Loucy (cell line): ENCODE data around the gene GALNT18.

ENCODE experiments used
- H2AFZ ChIP-seq: fragments of 200-600 bp; sonication (generic); 2 replicates; pipeline ENCODE4 v1.6.0; 2016; ENCODE audit warnings: antibody characterized with exemption, mild to moderate bottlenecking, low read length, moderate library complexity
- H3F3A ChIP-seq: fragments of 200-600 bp; 2 replicates; pipeline ENCODE4 v1.6.0; 2016; ENCODE audit warnings: antibody characterized with exemption, low read depth, mild to moderate bottlenecking
- H3K27me3 ChIP-seq: fragments of 200-600 bp; sonication (generic); 2 replicates; pipeline ENCODE4 v1.6.1; 2014; ENCODE audit warnings: low read length, mild to moderate bottlenecking; ENCODE audit not compliant: insufficient read depth, poor library complexity, severe bottlenecking
- H3K36me3 ChIP-seq: fragments of 200-600 bp; sonication (generic); 2 replicates; pipeline ENCODE4 v1.6.1; 2016; ENCODE audit warnings: low read length; ENCODE audit not compliant: insufficient read depth
- H3K4me1 ChIP-seq: fragments of 200-600 bp; sonication (generic); 2 replicates; pipeline ENCODE4 v1.5.1; 2014; ENCODE audit warnings: low read length, mild to moderate bottlenecking; ENCODE audit not compliant: insufficient read depth, poor library complexity, severe bottlenecking
- H3K4me2 ChIP-seq: fragments of 200-600 bp; sonication (generic); 2 replicates; pipeline ENCODE4 v1.6.0; 2014; ENCODE audit warnings: antibody characterized with exemption, low read length, low read depth, mild to moderate bottlenecking; ENCODE audit not compliant: poor library complexity, severe bottlenecking
- H3K4me3 ChIP-seq: fragments of 200-600 bp; sonication (generic); 2 replicates; pipeline ENCODE4 v1.5.1; 2014; ENCODE audit warnings: low read length, mild to moderate bottlenecking, mixed read lengths; ENCODE audit not compliant: poor library complexity, severe bottlenecking
- H3K79me2 ChIP-seq: fragments of 200-600 bp; sonication (generic); 2 replicates; pipeline ENCODE4 v1.6.1; 2014; ENCODE audit warnings: low read length; ENCODE audit not compliant: insufficient read depth
- H3K9ac ChIP-seq: fragments of 200-600 bp; sonication (generic); 2 replicates; pipeline ENCODE4 v1.6.0; 2014; ENCODE audit warnings: mild to moderate bottlenecking, low read depth, low read length, moderate library complexity; ENCODE audit not compliant: poor library complexity, severe bottlenecking
- H3K9me2 ChIP-seq: fragments of 200-600 bp; sonication (generic); replicated peaks from 2 replicates; pipeline ENCODE4 v1.6.1; 2016; ENCODE audit warnings: low read depth, low read length, mixed read lengths
- H3K9me3 ChIP-seq: fragments of 200-600 bp; sonication (generic); 2 replicates; pipeline ENCODE4 v1.6.1; 2014; ENCODE audit warnings: mild to moderate bottlenecking, antibody characterized with exemption, low read length, low read depth; ENCODE audit not compliant: insufficient read depth
- H4K20me1 ChIP-seq: fragments of 200-600 bp; sonication (generic); 2 replicates; pipeline ENCODE4 v1.6.0; 2014; ENCODE audit warnings: antibody characterized with exemption, low read length, mild to moderate bottlenecking; ENCODE audit not compliant: insufficient read depth, poor library complexity, severe bottlenecking
- EZH2phosphoT487 ChIP-seq: fragments of 200-600 bp; IDR thresholded peaks from 2 replicates; pipeline ENCODE4 v1.6.1; 2018; ENCODE audit warnings: antibody characterized with exemption, mild to moderate bottlenecking, moderate library complexity, borderline replicate concordance
- TF ChIP-seq, protein P1 (sequence below): fragments of 200-600 bp; sonication (generic); conservative IDR thresholded peaks from 2 replicates; pipeline ENCODE4 v1.5.1; 2014; ENCODE audit warnings: mild to moderate bottlenecking, antibody characterized with exemption, low read length

The GALNT18 gene

DNA sequence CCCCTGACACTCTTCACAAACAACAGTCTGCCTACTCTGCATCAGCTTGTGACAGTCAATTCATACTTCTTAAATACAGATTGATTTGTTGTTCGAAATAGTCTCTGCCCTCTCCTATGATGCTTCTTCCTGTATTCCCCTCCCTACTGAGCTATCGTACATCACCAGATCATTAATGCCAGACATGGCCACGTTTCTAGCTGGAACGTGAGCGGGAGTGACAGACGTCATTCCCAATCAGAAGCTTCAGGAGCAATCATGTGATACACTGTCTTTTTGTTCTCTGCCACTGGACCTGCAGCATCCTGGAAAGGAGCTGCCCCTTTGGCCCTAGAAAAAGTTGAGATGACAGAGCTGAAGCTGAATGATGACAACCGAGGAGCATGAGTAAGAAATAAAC is 317.3 kb downstream of the GALNT18 start:
- H4K20me1 ChIP-seq, result no peaks in the 10 kb centered on the region
- no peaks in the 10 kb centered on the region for H3K4me1 ChIP-seq
- H3K9me2 ChIP-seq, result no peaks in the 10 kb centered on the region
- no peak overlapping the region for H3K4me2 ChIP-seq
- H3K36me3 ChIP-seq, result no peaks in the 10 kb centered on the region
- no peaks in the 10 kb centered on the region for H3K27me3 ChIP-seq
- no peaks in the 10 kb centered on the region for H3K79me2 ChIP-seq
- H3K9ac ChIP-seq, result no peak overlapping the region
- no peak for TF ChIP-seq EZH2phosphoT487
- TF ChIP-seq, protein P1, sequence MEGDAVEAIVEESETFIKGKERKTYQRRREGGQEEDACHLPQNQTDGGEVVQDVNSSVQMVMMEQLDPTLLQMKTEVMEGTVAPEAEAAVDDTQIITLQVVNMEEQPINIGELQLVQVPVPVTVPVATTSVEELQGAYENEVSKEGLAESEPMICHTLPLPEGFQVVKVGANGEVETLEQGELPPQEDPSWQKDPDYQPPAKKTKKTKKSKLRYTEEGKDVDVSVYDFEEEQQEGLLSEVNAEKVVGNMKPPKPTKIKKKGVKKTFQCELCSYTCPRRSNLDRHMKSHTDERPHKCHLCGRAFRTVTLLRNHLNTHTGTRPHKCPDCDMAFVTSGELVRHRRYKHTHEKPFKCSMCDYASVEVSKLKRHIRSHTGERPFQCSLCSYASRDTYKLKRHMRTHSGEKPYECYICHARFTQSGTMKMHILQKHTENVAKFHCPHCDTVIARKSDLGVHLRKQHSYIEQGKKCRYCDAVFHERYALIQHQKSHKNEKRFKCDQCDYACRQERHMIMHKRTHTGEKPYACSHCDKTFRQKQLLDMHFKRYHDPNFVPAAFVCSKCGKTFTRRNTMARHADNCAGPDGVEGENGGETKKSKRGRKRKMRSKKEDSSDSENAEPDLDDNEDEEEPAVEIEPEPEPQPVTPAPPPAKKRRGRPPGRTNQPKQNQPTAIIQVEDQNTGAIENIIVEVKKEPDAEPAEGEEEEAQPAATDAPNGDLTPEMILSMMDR, result no peak
- H2AFZ ChIP-seq, result no peak overlapping the region
- H3F3A ChIP-seq, result no peaks in the 10 kb centered on the region
- no peaks in the 10 kb centered on the region for H3K9me3 ChIP-seq
- H3K4me3 ChIP-seq, result no peak overlapping the region

DNA sequence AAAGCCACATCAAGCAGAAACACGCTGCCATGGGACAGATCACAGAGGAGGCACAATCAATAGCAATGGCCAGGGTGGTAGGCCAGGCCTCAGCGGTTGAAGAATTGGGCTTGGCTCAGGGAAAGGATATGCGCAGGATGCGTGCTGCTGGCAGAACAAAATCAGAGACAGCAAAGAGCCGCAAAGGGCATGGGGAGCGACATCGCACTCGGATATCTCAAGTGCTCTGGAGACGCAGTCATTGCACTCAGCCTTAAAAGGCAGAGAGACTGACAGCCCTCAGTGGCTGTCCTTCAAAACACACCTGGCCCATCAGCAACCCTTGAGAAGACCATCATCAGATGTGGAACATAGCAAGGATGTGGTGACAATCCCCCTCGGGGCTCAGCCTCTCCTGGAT is 319.2 kb downstream of the GALNT18 start:
- Histone ChIP-seq H4K20me1 (no peaks in the 10 kb centered on the region), H3K27me3 (no peaks in the 10 kb centered on the region), H3K9ac (no peak overlapping the region), H3K4me1 (no peaks in the 10 kb centered on the region), H3K9me3 (no peaks in the 10 kb centered on the region), H3K79me2 (no peaks in the 10 kb centered on the region), H3K9me2 (no peaks in the 10 kb centered on the region), H3F3A (no peaks in the 10 kb centered on the region), H3K4me2 (no peak overlapping the region), H3K4me3 (no peak overlapping the region), H3K36me3 (no peaks in the 10 kb centered on the region), H2AFZ (no peak overlapping the region)
- no peak for TF ChIP-seq EZH2phosphoT487
- TF ChIP-seq, protein P1, result no peak

DNA sequence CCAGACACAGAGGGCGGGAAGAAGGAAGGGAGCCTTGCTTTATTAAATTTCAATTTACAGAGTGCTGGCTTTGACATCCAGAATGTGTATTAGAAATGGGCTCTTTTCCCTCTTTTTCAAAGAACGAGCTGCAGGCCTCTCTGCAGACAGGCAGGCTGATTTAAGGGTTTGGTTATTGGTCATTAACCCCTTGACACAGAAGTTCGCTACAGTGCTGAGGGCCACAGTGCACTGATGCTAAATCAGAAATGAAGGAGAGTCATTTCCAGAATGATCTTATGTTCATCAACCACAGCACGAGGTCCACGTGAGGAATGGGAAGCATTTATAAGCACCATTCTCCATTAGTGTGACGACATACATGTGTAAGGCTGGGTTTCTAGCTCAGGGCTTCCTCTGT is 320.6 kb downstream of the GALNT18 start:
- Histone ChIP-seq H3K27me3 (no peaks in the 10 kb centered on the region), H3K4me3 (no peak overlapping the region), H4K20me1 (no peaks in the 10 kb centered on the region), H3K4me2 (no peak overlapping the region), H3K79me2 (no peaks in the 10 kb centered on the region), H3K4me1 (no peaks in the 10 kb centered on the region), H3K9me2 (no peaks in the 10 kb centered on the region), H3K9me3 (no peaks in the 10 kb centered on the region), H2AFZ (no peak overlapping the region), H3K9ac (no peak overlapping the region), H3F3A (no peaks in the 10 kb centered on the region), H3K36me3 (no peaks in the 10 kb centered on the region)
- no peak for TF ChIP-seq EZH2phosphoT487
- TF ChIP-seq, protein P1, result no peak
